ENCODE measurements around the gene JARID2.
A peak's percentile ranks its signal among the peaks of the same experiment; 100 is the strongest.

Gene JARID2

GRCh38 chr6:15246666-15247499 lies 1.0 kb downstream of the JARID2 start:
- no peak for TF ChIP-seq CTCF (IDR thresholded peaks at IDR 0.05; ENCODE audit: low read depth, low read length)
- peak; percentile 29 for DNase-seq (ENCODE audit: low read depth, low spot score)
- in situ Hi-C loops (cut with HindIII; ENCODE audit: low sequenced_read_pairs) = no loop called here
- peak overlapping the region; percentile 70 for H3K4me3 ChIP-seq (ENCODE audit: low read depth, low read length)

- TF ChIP-seq CTCF (IDR thresholded peaks at IDR 0.05; ENCODE audit: low read depth, low read length) = peak; percentile 0
- peak; percentile 57 for DNase-seq (ENCODE audit: low read depth, low spot score)
- in situ Hi-C loops (cut with HindIII; ENCODE audit: low sequenced_read_pairs) = no loop called here
These were observed 1.9 kb downstream of the JARID2 start for GRCh38 chr6:15247500-15248450.

GRCh38 chr6:15248451-15249370 lies 2.8 kb downstream of the JARID2 start:
- peak; percentile 97 for DNase-seq (ENCODE audit: low read depth, low spot score)
- in situ Hi-C loops (cut with HindIII; ENCODE audit: low sequenced_read_pairs) = no loop called here
- TF ChIP-seq CTCF (IDR thresholded peaks at IDR 0.05; ENCODE audit: low read depth, low read length) = peak; percentile 32
- peak overlapping the region; percentile 70 for H3K4me3 ChIP-seq (ENCODE audit: low read depth, low read length)

More at GRCh38 chr6:15247500-15248450, 1.9 kb downstream of the JARID2 start:
- peak overlapping the region; percentile 70 for H3K4me3 ChIP-seq (ENCODE audit: low read depth, low read length)

GRCh38 chr6:15249371-15250019 lies 3.6 kb downstream of the JARID2 start:
- in situ Hi-C loops (cut with HindIII; ENCODE audit: low sequenced_read_pairs) = no loop called here
- no peak for DNase-seq (ENCODE audit: low read depth, low spot score)
- no peak for TF ChIP-seq CTCF (IDR thresholded peaks at IDR 0.05; ENCODE audit: low read depth, low read length)
- H3K4me3 ChIP-seq (ENCODE audit: low read depth, low read length) = peak overlapping the region; percentile 70

- no peak for TF ChIP-seq CTCF (IDR thresholded peaks at IDR 0.05; ENCODE audit: low read depth, low read length)
- no peak for DNase-seq (ENCODE audit: low read depth, low spot score)
- in situ Hi-C loops (cut with HindIII; ENCODE audit: low sequenced_read_pairs) = no loop called here
- H3K4me3 ChIP-seq (ENCODE audit: low read depth, low read length) = no peak overlapping the region
These were observed 4.6 kb downstream of the JARID2 start for GRCh38 chr6:15250187-15251168.
